GM23248 (cell line): Measurements from ENCODE around the gene SH3D19.
"Not testable (repeated sequence)": the region's sequence is repeated elsewhere in the genome, so short reads cannot be mapped to it uniquely, and the experiment has no call there.

Experiments
- EZH2 ChIP-seq: fragments of 200-600 bp; sonication (generic); IDR thresholded peaks from 2 replicates; pipeline ENCODE4 v1.6.1; 2018; ENCODE audit warnings: antibody characterized with exemption, mild to moderate bottlenecking; ENCODE audit not compliant: insufficient read depth, poor library complexity, severe bottlenecking
- EZH2phosphoT487 ChIP-seq: fragments of 200-600 bp; sonication (generic); IDR thresholded peaks from 2 replicates; pipeline ENCODE4 v1.6.1; 2018; ENCODE audit warnings: antibody characterized with exemption, moderate library complexity, mild to moderate bottlenecking, low read depth; ENCODE audit not compliant: insufficient read depth

- TF ChIP-seq EZH2, EZH2phosphoT487: not testable (repeated sequence)
These were observed 56.5 kb downstream of the SH3D19 start for GRCh38 chr4:151268905-151269304.
